Mesenteric fat pad (tissue), 1 donor: Measurements from ENCODE around the gene HPRT1. TPM values are rescaled to one million over a fixed set of nuclear protein-coding genes. Genes with fewer than 3 reads are reported as not detected.
A peak's percentile ranks its signal among the peaks of the same experiment; 100 is the strongest.

Experiments
- DNase-seq: peaks from one replicate; pipeline ENCODE4 v3.0.0-alpha.2; 2020; ENCODE audit warnings: low spot score
- total RNA-seq: library from RNA; stranded (reverse); fragmentation: NEBNext Ultra II Directional; extraction: Animal tissue kit (Norgen Biotek cat#: 25700); gene quantifications from one replicate; pipeline ENCODE4 v1.2.1, GENCODE V29; 2021
- donor health status: DM: yes; HTN: yes; CAD: no.

HPRT1 gene
- total RNA-seq, 1 donor from 2014 or later = 18.1 TPM

GRCh38 chrX:134472041-134472440, 12.1 kb downstream of the HPRT1 start:
- DNase-seq = no peak

GRCh38 chrX:134476284-134476683, 16.3 kb downstream of the HPRT1 start:
- DNase-seq = no peak

GRCh38 chrX:134478374-134478773, 18.4 kb downstream of the HPRT1 start:
- DNase-seq = no peak

- DNase-seq = no peak
Measured at GRCh38 chrX:134480061-134480460, 20.1 kb downstream of the HPRT1 start.

- no peak for DNase-seq
Measured at GRCh38 chrX:134481339-134481738, 21.4 kb downstream of the HPRT1 start.

- no peak for DNase-seq
Measured at GRCh38 chrX:134482371-134482770, 22.4 kb downstream of the HPRT1 start.

GRCh38 chrX:134484039-134484438, 24.1 kb downstream of the HPRT1 start:
- no peak for DNase-seq

GRCh38 chrX:134501941-134502340, 42.0 kb downstream of the HPRT1 start:
- DNase-seq = no peak

- DNase-seq = no peak
Measured at GRCh38 chrX:134502686-134503085, 42.7 kb downstream of the HPRT1 start.

GRCh38 chrX:134512566-134512965, 52.6 kb downstream of the HPRT1 start:
- DNase-seq = no peak

- no peak for DNase-seq
Measured at GRCh38 chrX:134513091-134513490, 53.1 kb downstream of the HPRT1 start.

GRCh38 chrX:134520860-134521390, 61.0 kb downstream of the HPRT1 start:
- DNase-seq = no peak

GRCh38 chrX:134524181-134524580, 64.2 kb downstream of the HPRT1 start:
- no peak for DNase-seq

- no peak for DNase-seq
Measured at GRCh38 chrX:134525086-134525792, 65.3 kb downstream of the HPRT1 start.

- DNase-seq = no peak
Measured at GRCh38 chrX:134526399-134526798, 66.4 kb downstream of the HPRT1 start.

GRCh38 chrX:134528960-134529359, 69.0 kb downstream of the HPRT1 start:
- DNase-seq = no peak

GRCh38 chrX:134529481-134529880, 69.5 kb downstream of the HPRT1 start:
- peak; percentile 76 for DNase-seq

GRCh38 chrX:134530845-134531244, 70.9 kb downstream of the HPRT1 start:
- no peak for DNase-seq

GRCh38 chrX:134533352-134533751, 73.4 kb downstream of the HPRT1 start:
- DNase-seq = no peak

GRCh38 chrX:134533952-134534351, 74.0 kb downstream of the HPRT1 start:
- no peak for DNase-seq

GRCh38 chrX:134537179-134537955, 77.4 kb downstream of the HPRT1 start:
- no peak for DNase-seq

GRCh38 chrX:134538316-134538715, 78.4 kb downstream of the HPRT1 start:
- DNase-seq = no peak
